ENCODE results near the gene DIP2C. TPM values are rescaled to one million over a fixed set of nuclear protein-coding genes. Genes with fewer than 3 reads are reported as not detected.

The DIP2C gene
- polyA plus RNA-seq, 1 of the 3 experiments (the other 2 are of a cell fraction) = 8.7 TPM

GRCh38 chr10:370449-370825, 319.0 kb downstream of the DIP2C start (continued):
- TF ChIP-seq USF1 (IDR thresholded peaks at IDR 0.05; ENCODE audit: borderline replicate concordance, low read depth) = no peak
- peak; percentile 55; the same call in 1 of the 2 replicates for TF ChIP-seq FOXM1 (IDR thresholded peaks at IDR 0.05; ENCODE audit: low read depth)
- TF ChIP-seq TEAD4 (IDR thresholded peaks at IDR 0.05; ENCODE audit: borderline replicate concordance, insufficient read depth) = peak; percentile 23; the same call in 1 of the 2 replicates
- no peak for TF ChIP-seq NRF1 (IDR thresholded peaks at IDR 0.05; ENCODE audit: low read depth, low read length)

- H3K27me3 ChIP-seq (ENCODE audit: insufficient read depth) = no peaks in the 10 kb centered on the region
- peak overlapping the region; percentile 90 to 92 for H3K27ac ChIP-seq (ENCODE audit: low read depth in 2 of 2, low read length in 1 of 2)
- no peak overlapping the region for H2AFZ ChIP-seq (ENCODE audit: low read depth)
- no peaks in the 10 kb centered on the region for H3K9me3 ChIP-seq
- peaks cover 41% of the 10 kb centered on the region for H3F3A ChIP-seq (replicated peaks; ENCODE audit: insufficient read depth)
- CTCF ChIA-PET = interaction anchor here (1.7 to 1.9 kb wide), 3 partner anchors 14 to 419 kb away, joined by 4 to 5 read pairs (median 4); no protein-coding TSS in a partner anchor
- H3K9me2 ChIP-seq = no peaks in the 10 kb centered on the region
- peak overlapping the region; percentile 86 for H3K4me2 ChIP-seq
- DNase-seq = peak; percentile 87
- peaks cover 14 to 15% of the 10 kb centered on the region in 2 experiments for H3K36me3 ChIP-seq (replicated peaks in 1 of 2; ENCODE audit: control insufficient read depth in 1 of 2, insufficient read depth in 2 of 2, low read length in 1 of 2)
- 15% methylated on average over 11 of the region's 22 CpGs for WGBS (ENCODE audit: low lambda C conversion rate)
- POLR2A ChIA-PET = interaction anchor here (1.0 kb wide), 1 partner anchor 234 kb away, joined by 4 read pairs; no protein-coding TSS in a partner anchor
- peaks cover 4% of the 10 kb centered on the region; the same call in 1 of the 2 replicates for H3K79me2 ChIP-seq (ENCODE audit: insufficient read depth)
- H3K4me1 ChIP-seq (ENCODE audit: control insufficient read depth in 1 of 2, insufficient read depth in 2 of 2, low read depth in 1 of 2, low read length in 1 of 2) = peaks cover 49 to 65% of the 10 kb centered on the region in 2 experiments
- peak overlapping the region; percentile 59; the same call in 1 of the 2 replicates for H3K9ac ChIP-seq
- H4K20me1 ChIP-seq (ENCODE audit: insufficient read depth) = no peaks in the 10 kb centered on the region
- peak overlapping the region; percentile 17 to 48; a peak in 2 of 4 replicates for H3K4me3 ChIP-seq (ENCODE audit: low read depth in 2 of 2, low read length in 1 of 2)
- no peak; the same call in 1 of the 2 replicates for TF ChIP-seq FOSL2 (IDR thresholded peaks at IDR 0.05; ENCODE audit: borderline replicate concordance, low read depth)
- TF ChIP-seq NFIC (IDR thresholded peaks at IDR 0.05; ENCODE audit: borderline replicate concordance) = peak; percentile 88
- TF ChIP-seq POLR2AphosphoS5 (IDR thresholded peaks at IDR 0.05; ENCODE audit: low read depth, low read length) = peak; percentile 60; the same call in 1 of the 2 replicates
- TF ChIP-seq GATA2 (CRISPR knock-in tag; IDR thresholded peaks at IDR 0.05) = no peak; the same call in 1 of the 2 replicates
- peak; percentile 62; the same call in 1 of the 2 replicates for TF ChIP-seq MEF2A (IDR thresholded peaks at IDR 0.05; ENCODE audit: borderline replicate concordance, low read depth)
- no peak for TF ChIP-seq RXRA (IDR thresholded peaks at IDR 0.05; ENCODE audit: borderline replicate concordance, low read depth)
- no peak for TF ChIP-seq NRF1 (IDR thresholded peaks at IDR 0.05; ENCODE audit: low read depth, low read length)
- peak; percentile 80; the same call in 1 of the 2 replicates for TF ChIP-seq MXI1 (IDR thresholded peaks at IDR 0.05; ENCODE audit: low read depth, low read length)
- peak; percentile 68; the same call in 1 of the 2 replicates for TF ChIP-seq TEAD4 (IDR thresholded peaks at IDR 0.05; ENCODE audit: borderline replicate concordance, insufficient read depth)
- TF ChIP-seq REST (IDR thresholded peaks at IDR 0.05; ENCODE audit: low read depth, low read length) = peak; percentile 69
- no peak for TF ChIP-seq USF2 (IDR thresholded peaks at IDR 0.05; ENCODE audit: borderline replicate concordance, low read depth, low read length)
- no peak for TF ChIP-seq RFX5 (IDR thresholded peaks at IDR 0.05; ENCODE audit: low read length)
- no peak for TF ChIP-seq FOXM1 (IDR thresholded peaks at IDR 0.05; ENCODE audit: low read depth)
- no peak for TF ChIP-seq GABPA (IDR thresholded peaks at IDR 0.05; ENCODE audit: low read depth)
- no peak for TF ChIP-seq ELF1 (IDR thresholded peaks at IDR 0.05)
- no peak; the same call in 1 of the 2 replicates for TF ChIP-seq MAX (IDR thresholded peaks at IDR 0.05; ENCODE audit: low read depth)
- TF ChIP-seq PBX3 (IDR thresholded peaks at IDR 0.05) = peak; percentile 88
- TF ChIP-seq USF1 (IDR thresholded peaks at IDR 0.05; ENCODE audit: borderline replicate concordance, low read depth) = no peak
- peak; percentile 23; the same call in 1 of the 2 replicates for TF ChIP-seq RCOR1 (IDR thresholded peaks at IDR 0.05; ENCODE audit: low read length)
- no peak; the same call in 1 of the 2 replicates for TF ChIP-seq JUND (IDR thresholded peaks at IDR 0.05)
- no peak for TF ChIP-seq EZH2phosphoT487 (IDR thresholded peaks at IDR 0.05; ENCODE audit: borderline replicate concordance, low read depth)
- no peak for TF ChIP-seq TAF1 (IDR thresholded peaks at IDR 0.05; ENCODE audit: borderline replicate concordance, low read depth, low read length)
Measured at GRCh38 chr10:369684-370448, 319.6 kb downstream of the DIP2C start.
